Measurements from ENCODE around the gene PLXNA4. TPM values are rescaled to one million over a fixed set of nuclear protein-coding genes. Genes with fewer than 3 reads are reported as not detected.

PLXNA4 gene
- total and polyA plus RNA-seq, 9 of the 15 experiments (the other 6 are each of a cell fraction or from before 2014, with no cell fraction given) = under 0.01 to 0.09 TPM; not detected in 7

GRCh38 chr7:132269718-132270117, 306.6 kb downstream of the PLXNA4 start (continued):
- TF ChIP-seq, protein P1, sequence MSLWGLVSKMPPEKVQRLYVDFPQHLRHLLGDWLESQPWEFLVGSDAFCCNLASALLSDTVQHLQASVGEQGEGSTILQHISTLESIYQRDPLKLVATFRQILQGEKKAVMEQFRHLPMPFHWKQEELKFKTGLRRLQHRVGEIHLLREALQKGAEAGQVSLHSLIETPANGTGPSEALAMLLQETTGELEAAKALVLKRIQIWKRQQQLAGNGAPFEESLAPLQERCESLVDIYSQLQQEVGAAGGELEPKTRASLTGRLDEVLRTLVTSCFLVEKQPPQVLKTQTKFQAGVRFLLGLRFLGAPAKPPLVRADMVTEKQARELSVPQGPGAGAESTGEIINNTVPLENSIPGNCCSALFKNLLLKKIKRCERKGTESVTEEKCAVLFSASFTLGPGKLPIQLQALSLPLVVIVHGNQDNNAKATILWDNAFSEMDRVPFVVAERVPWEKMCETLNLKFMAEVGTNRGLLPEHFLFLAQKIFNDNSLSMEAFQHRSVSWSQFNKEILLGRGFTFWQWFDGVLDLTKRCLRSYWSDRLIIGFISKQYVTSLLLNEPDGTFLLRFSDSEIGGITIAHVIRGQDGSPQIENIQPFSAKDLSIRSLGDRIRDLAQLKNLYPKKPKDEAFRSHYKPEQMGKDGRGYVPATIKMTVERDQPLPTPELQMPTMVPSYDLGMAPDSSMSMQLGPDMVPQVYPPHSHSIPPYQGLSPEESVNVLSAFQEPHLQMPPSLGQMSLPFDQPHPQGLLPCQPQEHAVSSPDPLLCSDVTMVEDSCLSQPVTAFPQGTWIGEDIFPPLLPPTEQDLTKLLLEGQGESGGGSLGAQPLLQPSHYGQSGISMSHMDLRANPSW (CRISPR knock-in tag; IDR thresholded peaks at IDR 0.05) = no peak
- TF ChIP-seq SAFB2 (IDR thresholded peaks at IDR 0.05; ENCODE audit: borderline replicate concordance, low read depth, low read length, severe bottlenecking) (no peak), CHD7 (IDR thresholded peaks at IDR 0.05; ENCODE audit: low read depth, low read length) (no peak), NFIC (IDR thresholded peaks at IDR 0.05) (no peak), XRCC5 (IDR thresholded peaks at IDR 0.05; ENCODE audit: low read depth, low read length) (no peak), NFYB (IDR thresholded peaks at IDR 0.05; ENCODE audit: extremely low read depth, insufficient read length) (no peak), USF1 (CRISPR knock-in tag; IDR thresholded peaks at IDR 0.05) (no peak)
